ENCODE measurements around the gene SPOCK2. TPM values are rescaled to one million over a fixed set of nuclear protein-coding genes. Genes with fewer than 3 reads are reported as not detected.

SPOCK2 gene
- total RNA-seq, 2 experiments from 2014 or later, result 976 to 998 TPM

GRCh38 chr10:72134785-72135767, 46.7 kb upstream of the SPOCK2 start:
- POLR2A ChIA-PET, result interaction anchor here (0.6 to 1.8 kb wide), 8 partner anchors 9 to 1139 kb away, joined by 3 to 13 read pairs (median 4); partner anchors contain the start of genes MCU and SPOCK2
- peak in 8 of 14 experiments; percentile 5 to 36 (median 18) for DNase-seq
- TF ChIP-seq CTCF (IDR thresholded peaks at IDR 0.05), result no peak
- CTCF ChIA-PET, result no interaction called here
- intact Hi-C loops (cut with DNase I, micrococcal nuclease), result no loop called here
- Histone ChIP-seq H3K4me3 (ENCODE audit: low read length) (no peak overlapping the region), H3K9me3 (ENCODE audit: control insufficient read depth in 1 of 2, insufficient read depth in 1 of 2, low read length in 2 of 2) (no peaks in the 10 kb centered on the region), H3K27me3 (ENCODE audit: control insufficient read depth in 1 of 2, insufficient read depth in 2 of 2, low read length in 2 of 2) (no peaks in the 10 kb centered on the region), H3K4me1 (ENCODE audit: insufficient read depth, low read length) (peaks cover 21% of the 10 kb centered on the region), H3K27ac (ENCODE audit: low read depth in 1 of 2, low read length in 2 of 2) (peak overlapping the region; percentile 18 to 52), H3K36me3 (ENCODE audit: insufficient read depth, low read length) (no peaks in the 10 kb centered on the region)
- peak; percentile 76 for ATAC-seq (ENCODE audit: poor library complexity)
- Mint-ChIP-seq H3K4me1 (ENCODE audit: low read depth) (peaks cover 40% of the 10 kb centered on the region), H3K27me3 (no peaks in the 10 kb centered on the region), H3K9me3 (no peaks in the 10 kb centered on the region), H3K27ac (peak overlapping the region; percentile 77), H3K36me3 (ENCODE audit: low read depth) (peaks cover 7% of the 10 kb centered on the region), H3K4me3 (peak overlapping the region; percentile 52)

DNA sequence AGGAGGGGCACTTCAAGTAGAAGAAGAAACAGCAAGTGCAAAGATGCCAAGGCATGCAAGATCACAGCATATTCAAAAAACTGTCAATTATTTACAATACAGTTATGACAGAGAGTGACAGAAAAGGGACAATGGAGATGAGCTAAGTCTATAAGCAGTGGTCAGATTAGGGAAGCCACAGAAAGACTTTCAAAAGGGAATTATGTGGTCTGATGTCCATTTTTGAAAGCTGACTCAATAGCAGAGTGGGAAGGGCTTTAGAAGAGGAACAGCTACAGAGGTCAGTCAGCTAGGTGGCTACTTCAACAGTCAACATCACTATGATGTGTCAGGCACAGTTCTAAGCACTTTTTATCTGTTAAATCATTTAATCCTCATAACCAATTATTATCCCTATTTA, 45.2 kb upstream of the SPOCK2 start:
- CTCF ChIA-PET, result interaction anchor here (1.0 to 1.4 kb wide), 2 partner anchors 196 to 204 kb away, joined by 3 to 5 read pairs; no protein-coding TSS in a partner anchor
- Mint-ChIP-seq H3K4me3 (no peak overlapping the region), H3K4me1 (ENCODE audit: low read depth) (peaks cover 44% of the 10 kb centered on the region), H3K9me3 (no peaks in the 10 kb centered on the region), H3K36me3 (ENCODE audit: low read depth) (peaks cover 7% of the 10 kb centered on the region), H3K27me3 (no peaks in the 10 kb centered on the region), H3K27ac (peak overlapping the region; percentile 45)
- DNase-seq (peak in 2 of 14 experiments; percentile 30 to 33), ATAC-seq (ENCODE audit: poor library complexity) (no peak)
- peaks cover 21% of the 10 kb centered on the region for H3K4me1 ChIP-seq (ENCODE audit: insufficient read depth, low read length)
- no peaks in the 10 kb centered on the region for H3K36me3 ChIP-seq (ENCODE audit: insufficient read depth, low read length)
- no peak overlapping the region for H3K27ac ChIP-seq (ENCODE audit: low read depth in 1 of 2, low read length in 2 of 2)
- intact Hi-C loops (cut with DNase I, micrococcal nuclease), result loop anchor here in 1 of 2 experiments (2.0 kb wide), 2 partner anchors 89 to 207 kb away; no protein-coding TSS in a partner anchor
- no peak for TF ChIP-seq CTCF (IDR thresholded peaks at IDR 0.05)
- no peaks in the 10 kb centered on the region for H3K9me3 ChIP-seq (ENCODE audit: control insufficient read depth in 1 of 2, insufficient read depth in 1 of 2, low read length in 2 of 2)
- H3K4me3 ChIP-seq (ENCODE audit: low read length), result no peak overlapping the region
- POLR2A ChIA-PET, result interaction anchor here (1.0 kb wide), 1 partner anchor 55 kb away, joined by 3 read pairs; no protein-coding TSS in a partner anchor
- no peaks in the 10 kb centered on the region for H3K27me3 ChIP-seq (ENCODE audit: control insufficient read depth in 1 of 2, insufficient read depth in 2 of 2, low read length in 2 of 2)

GRCh38 chr10:72132854-72133253, 44.5 kb upstream of the SPOCK2 start:
- Histone ChIP-seq H3K27me3 (ENCODE audit: control insufficient read depth in 1 of 2, insufficient read depth in 2 of 2, low read length in 2 of 2) (no peaks in the 10 kb centered on the region), H3K9me3 (ENCODE audit: control insufficient read depth in 1 of 2, insufficient read depth in 1 of 2, low read length in 2 of 2) (no peaks in the 10 kb centered on the region), H3K4me3 (ENCODE audit: low read length) (no peak overlapping the region), H3K27ac (ENCODE audit: low read depth in 1 of 2, low read length in 2 of 2) (no peak overlapping the region), H3K36me3 (ENCODE audit: insufficient read depth, low read length) (peaks cover 2% of the 10 kb centered on the region), H3K4me1 (ENCODE audit: insufficient read depth, low read length) (peaks cover 21% of the 10 kb centered on the region)
- Mint-ChIP-seq H3K4me1 (ENCODE audit: low read depth) (peaks cover 44% of the 10 kb centered on the region), H3K27ac (peak overlapping the region; percentile 45), H3K36me3 (ENCODE audit: low read depth) (peaks cover 11% of the 10 kb centered on the region), H3K27me3 (no peaks in the 10 kb centered on the region), H3K9me3 (no peaks in the 10 kb centered on the region), H3K4me3 (no peak overlapping the region)
- ChIA-PET POLR2A (interaction anchor here (0.8 to 1.6 kb wide), 4 partner anchors 25 to 202 kb away, joined by 3 to 10 read pairs (median 3); partner anchors contain the start of gene SPOCK2), CTCF (interaction anchor here (0.6 to 1.4 kb wide), 5 partner anchors 34 to 204 kb away, joined by 3 to 5 read pairs (median 3); no protein-coding TSS in a partner anchor)
- ATAC-seq (ENCODE audit: poor library complexity) (no peak), DNase-seq (no peak)
- intact Hi-C loops (cut with DNase I, micrococcal nuclease), result loop anchor here in 1 of 2 experiments (2.0 kb wide), 2 partner anchors 90 to 208 kb away; no protein-coding TSS in a partner anchor
- TF ChIP-seq CTCF (IDR thresholded peaks at IDR 0.05), result no peak

Data from CD4-positive, alpha-beta T cell (primary cell).